GM12801 (cell line): ENCODE measurements around the gene DLG1.

Source experiments
- TF ChIP-seq, protein P1 (sequence below): IDR thresholded peaks from one replicate; pipeline ENCODE4 v1.5.1; 2011; ENCODE audit warnings: control low read depth; ENCODE audit not compliant: insufficient read length; ENCODE audit errors: extremely low read depth

DLG1 gene

DNA sequence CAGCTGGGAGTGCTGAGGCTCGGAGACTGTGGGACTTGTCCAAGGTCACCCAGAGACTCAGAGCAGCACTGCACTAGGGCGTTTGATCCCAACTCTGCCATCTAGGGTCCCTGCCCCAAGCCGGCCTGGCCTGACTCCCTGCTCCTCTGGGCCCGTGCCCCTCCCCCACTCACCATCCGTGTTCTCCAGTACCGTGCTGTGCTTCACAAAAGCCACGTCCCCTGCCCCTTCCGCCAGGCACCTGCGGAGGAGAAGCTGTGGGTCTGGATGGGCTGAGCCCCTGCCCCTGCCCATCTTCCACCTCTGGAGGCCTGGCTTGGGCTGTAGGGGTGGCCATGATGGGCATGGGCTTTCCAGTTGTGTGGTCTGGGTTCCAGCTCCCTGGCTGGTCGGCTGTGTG is 277.2 kb downstream of the DLG1 start:
- TF ChIP-seq, protein P1, sequence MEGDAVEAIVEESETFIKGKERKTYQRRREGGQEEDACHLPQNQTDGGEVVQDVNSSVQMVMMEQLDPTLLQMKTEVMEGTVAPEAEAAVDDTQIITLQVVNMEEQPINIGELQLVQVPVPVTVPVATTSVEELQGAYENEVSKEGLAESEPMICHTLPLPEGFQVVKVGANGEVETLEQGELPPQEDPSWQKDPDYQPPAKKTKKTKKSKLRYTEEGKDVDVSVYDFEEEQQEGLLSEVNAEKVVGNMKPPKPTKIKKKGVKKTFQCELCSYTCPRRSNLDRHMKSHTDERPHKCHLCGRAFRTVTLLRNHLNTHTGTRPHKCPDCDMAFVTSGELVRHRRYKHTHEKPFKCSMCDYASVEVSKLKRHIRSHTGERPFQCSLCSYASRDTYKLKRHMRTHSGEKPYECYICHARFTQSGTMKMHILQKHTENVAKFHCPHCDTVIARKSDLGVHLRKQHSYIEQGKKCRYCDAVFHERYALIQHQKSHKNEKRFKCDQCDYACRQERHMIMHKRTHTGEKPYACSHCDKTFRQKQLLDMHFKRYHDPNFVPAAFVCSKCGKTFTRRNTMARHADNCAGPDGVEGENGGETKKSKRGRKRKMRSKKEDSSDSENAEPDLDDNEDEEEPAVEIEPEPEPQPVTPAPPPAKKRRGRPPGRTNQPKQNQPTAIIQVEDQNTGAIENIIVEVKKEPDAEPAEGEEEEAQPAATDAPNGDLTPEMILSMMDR = no peak

DNA sequence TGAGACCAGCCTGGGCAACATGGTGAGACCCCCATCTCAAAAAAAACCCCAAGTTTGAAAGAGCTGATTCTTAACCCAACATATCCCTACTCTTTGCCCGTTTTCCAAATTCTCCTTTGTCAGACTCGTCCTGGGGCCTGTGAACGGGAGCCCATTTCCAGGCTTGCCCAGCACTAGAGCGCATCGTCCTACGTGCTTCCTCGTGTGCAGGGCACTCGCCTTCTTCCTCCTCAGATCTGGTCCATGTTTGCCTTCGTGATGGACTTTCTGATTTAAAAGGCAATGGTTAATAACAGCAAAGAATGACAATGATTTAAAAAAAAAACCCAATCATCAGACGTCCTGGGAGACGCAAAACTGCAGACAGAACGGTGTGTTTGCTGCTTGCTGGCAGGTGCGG is 278.9 kb downstream of the DLG1 start:
- TF ChIP-seq, protein P1 = no peak

GRCh38 chr3:197019021-197019420 is 279.4 kb downstream of the DLG1 start:
- TF ChIP-seq, protein P1 = no peak

DNA sequence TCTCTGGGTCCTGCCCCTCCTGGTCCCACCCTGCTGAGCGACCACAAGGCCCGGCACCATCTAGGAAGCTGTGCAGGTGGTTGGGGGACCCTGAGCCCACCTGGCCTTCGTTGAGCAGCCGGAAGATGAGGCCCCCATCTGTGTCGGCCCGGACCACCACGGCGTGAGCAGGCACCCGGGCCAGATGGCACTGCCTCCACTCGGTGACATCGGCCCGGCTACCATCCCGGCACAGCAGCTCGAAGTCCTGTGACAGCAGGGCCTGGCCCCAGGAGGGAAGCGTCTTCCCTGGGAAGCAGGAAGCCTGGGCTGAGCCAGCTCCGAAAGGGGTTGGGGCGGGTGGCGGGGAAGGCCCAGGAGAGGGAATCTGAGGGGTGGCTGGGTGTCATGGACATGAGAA is 281.4 kb downstream of the DLG1 start:
- TF ChIP-seq, protein P1 = no peak

- TF ChIP-seq, protein P1 = no peak
Observed at GRCh38 chr3:197015790-197016736, 282.3 kb downstream of the DLG1 start.

- TF ChIP-seq, protein P1 = no peak
Observed at GRCh38 chr3:197014942-197015575, 283.4 kb downstream of the DLG1 start.

- TF ChIP-seq, protein P1 = no peak
Observed at GRCh38 chr3:197014024-197014423, 284.4 kb downstream of the DLG1 start.
